Measurements from ENCODE around the gene KRTAP10-6.

DNA sequence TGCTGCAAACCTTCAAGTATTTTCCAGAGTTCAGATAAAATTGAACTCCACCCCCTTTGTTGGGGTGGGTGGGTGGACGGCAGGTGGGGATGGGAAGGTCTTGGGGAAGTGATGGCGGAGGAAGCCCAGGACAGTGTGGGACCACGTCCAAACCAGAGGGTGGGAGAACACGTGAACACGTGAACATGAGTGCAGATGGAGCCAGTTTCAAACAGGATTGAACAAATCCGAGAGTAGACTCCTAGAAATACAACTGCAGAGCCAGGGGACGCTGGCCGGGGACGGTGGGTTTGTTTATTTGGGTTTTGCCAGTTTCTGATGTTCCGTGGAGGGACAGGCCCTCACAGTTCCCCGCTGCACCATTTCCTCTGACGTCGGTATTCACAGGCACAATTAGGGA is 43.9 kb downstream of the KRTAP10-6 start:
- TF ChIP-seq GATA2 (IDR thresholded peaks at IDR 0.05; ENCODE audit: low read depth, low read length) (no peak), GATA3 (IDR thresholded peaks at IDR 0.05; ENCODE audit: low read depth, low read length) (no peak)

All from SH-SY5Y (cell line).